ENCODE measurements around the gene VPS16.

VPS16 gene

DNA sequence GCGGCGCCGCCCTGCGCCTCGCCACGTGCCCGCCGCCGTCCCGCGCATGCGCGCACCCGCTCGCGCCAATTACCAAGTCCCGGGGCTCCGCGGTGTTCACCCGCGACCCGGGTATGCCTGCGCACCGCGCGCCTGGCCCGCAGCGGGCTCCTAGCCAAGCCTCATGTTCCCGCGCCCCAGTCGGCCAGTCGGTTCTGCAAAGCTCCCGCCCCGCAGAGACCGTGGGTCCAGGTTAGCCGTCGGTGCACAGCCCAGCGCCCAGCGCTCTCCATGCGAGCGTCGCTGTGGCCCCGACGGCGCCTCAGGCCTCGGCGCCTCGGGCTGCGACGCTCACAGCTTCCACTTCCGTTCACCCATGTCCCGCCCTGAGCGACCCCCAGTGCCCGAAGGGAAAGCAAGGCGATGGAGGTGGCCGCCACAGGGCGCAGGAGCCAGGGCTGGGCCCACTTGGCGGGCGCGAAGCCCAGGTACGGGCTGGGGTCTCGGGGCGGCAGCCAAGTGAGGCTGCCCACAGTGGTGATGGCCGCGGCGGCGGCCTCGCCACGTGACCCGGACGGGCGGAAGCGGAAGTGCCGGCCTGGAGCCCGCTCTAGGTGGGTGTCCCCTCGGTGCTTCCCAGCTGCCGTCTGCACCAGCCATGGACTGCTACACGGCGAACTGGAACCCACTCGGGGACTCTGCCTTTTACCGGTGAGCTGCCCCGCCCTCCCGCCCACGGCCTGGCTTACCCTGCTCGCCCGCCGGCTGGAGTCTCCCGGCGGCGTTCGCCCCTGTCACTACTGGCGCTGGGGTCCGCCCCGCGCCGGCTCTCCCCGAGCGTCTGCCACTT lies at the start of gene VPS16, which contains the start of gene PCED1A:
Gene VPS16 (plus strand): TSS at position 608 of the 829 bp plus-strand sequence. CDS start 30 bp downstream, at position 638.
Gene PCED1A (minus strand): TSS at position 518 of the 829 bp plus-strand sequence. CDS start 743 bp downstream, outside the sequence.
- peak; percentile 54 for DNase-seq

DNA sequence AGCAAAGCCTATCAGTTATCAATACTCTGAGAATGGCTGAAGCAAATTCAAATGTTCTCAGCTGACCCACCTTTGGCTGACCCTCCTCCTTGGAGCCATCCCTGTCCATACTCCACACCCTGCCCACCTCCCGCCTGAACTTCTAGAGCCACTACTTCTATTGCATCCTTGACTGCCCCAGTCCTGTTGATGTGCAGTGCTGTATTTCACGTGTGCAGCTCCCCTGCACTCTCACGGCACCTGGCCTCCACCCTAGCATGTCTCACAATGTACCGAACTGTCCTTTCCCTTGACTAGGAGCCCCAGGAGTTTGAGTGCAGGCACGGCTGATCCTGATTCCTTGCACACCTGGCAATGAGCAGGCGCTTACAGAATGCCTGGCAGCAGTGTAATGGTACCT lies 47.1 kb upstream of the VPS16 start:
- DNase-seq = no peak

DNA sequence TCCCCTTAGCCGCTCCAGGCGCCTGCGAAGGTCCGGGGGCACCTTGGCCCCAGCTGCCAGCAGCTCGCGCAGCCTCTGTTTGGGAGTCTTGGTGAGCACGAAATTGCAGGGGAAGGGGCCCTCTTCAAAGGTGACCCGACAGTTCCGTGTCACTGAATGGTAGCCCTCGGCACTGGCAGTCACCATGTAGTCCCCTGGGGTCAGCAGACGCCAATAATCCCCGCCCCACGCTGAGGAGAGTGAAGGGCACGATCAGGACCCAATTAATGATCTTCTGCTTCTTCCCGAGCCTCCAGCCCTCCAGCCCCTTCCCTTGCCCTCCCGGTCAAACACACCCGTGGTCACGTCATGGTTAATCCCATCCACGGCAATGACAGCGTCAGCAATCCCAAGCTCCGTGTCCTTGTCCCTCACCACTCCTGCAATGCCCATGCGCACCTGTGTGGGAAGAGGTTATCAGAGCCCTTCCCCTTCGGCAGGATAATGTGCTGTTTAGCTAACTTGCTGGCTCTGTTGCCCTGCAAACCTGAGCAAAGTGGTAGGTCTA lies 46.3 kb upstream of the VPS16 start:
- DNase-seq = no peak

DNA sequence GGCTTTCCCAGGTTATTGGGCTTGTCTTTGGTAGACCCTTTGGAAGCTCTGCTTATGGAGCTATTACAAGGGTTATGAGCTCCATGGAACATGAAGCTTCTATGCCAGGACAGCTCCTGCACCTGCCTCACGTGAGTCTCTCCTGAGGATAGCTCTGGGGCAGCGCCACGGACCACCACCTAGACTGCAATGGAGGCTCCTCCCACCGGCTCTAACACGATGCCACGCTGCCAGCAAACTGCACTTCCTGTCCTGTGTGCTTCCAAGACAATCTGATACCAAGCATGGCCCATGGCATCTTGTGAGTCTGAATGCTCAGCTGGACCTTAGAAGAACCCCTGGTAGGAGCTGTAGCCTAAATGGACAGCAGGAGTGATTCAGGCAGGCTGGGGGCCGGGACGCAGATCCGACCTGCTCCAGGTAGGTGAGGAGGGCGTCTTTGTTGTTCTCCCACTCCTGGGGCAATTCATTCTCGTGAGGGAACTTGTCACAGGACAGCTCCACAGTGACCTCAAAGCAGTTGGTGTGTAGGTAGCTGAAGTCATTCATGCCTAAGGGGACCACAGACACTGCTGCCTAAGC lies 45.6 kb upstream of the VPS16 start:
- DNase-seq = no peak

DNA sequence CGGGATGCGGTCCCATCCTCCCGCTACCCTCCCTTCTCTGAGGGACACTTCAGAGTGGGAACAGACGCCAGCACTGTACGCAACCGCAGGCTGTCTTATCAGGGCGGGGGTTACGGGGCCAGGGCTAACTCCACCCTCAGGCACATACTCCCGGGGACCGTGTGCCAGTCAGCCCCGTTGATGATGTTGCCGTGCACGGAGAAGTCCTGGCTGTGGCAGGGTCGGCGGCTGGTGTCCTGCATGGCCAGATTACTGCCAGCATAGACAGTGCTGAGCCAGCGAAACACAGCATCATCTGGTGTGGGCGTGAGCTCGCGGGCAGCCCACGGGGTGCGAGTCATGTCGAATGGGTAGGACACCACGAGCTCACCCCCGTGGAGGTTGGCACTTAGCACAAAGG lies 45.1 kb upstream of the VPS16 start:
- DNase-seq = no peak

DNA sequence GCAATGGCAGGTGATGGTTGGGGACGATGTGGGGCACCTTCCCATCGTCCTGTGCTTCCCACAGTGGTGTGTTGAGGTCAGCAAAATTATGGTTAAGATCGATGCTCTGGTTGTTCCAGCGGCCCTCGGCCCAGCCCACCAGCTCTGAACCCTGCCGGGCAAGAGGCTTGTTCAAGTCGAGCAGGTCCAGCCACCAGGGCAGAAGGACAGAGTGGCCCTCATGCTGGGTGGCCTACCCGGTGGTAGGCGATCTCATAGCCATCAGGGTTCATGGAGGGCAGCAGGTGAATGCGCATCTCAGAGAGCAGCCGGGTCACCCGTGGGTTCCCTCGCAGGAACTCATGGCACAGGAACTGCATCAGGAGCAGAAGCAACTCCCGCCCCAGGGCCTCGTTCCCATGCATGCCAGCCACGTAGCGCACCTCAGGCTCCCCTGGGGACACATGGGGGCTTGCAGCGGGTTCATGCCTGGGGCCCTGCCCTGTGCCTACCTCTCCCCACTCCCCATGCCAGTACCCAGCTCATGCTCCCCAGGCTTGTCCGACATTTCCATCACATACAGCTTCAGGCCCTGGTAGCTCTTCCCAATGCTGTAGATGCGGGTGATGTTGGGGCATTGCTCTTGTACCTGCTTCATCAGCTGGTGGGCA lies 44.4 kb upstream of the VPS16 start:
- no peak for DNase-seq

DNA sequence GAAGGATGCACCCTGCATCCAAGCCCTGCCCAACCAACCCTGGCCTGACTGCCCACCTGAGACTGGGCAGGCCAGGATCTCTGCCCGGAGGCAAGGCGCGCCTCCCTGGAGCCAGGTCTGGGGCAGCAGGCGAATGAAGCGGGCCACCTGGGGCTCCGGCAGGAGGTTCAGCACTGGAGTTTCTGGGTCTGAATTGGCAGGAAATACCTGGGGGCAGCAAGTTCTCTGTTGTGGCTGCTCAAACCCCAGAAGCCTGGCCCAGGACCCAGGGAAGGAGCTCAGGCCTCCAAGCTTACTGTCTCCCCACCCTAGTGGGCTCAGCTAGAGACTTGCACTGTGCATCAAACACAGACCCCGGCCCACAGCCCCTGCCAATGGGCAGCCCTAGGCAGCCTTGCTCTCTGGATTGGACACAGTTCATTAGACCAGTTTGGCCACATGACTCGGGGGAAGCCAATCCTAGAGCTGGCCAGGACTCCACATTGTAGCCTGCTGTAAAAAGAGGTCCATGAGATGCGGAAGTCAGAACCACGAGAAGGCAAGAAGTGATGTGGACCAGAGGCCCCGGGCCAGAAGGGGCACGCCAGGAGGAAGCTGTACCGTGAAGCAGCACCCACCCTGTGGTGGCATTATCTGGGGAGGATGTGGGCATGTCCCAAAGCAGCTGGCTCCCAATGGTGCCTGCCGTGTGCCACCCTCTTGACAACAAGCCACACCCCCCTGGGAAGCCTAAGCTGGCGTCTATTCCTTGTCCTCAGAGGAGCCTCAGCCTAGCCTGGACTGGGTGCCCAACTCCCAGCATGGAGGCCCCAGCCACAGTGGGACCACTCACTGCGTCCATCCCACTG lies 43.2 kb upstream of the VPS16 start:
- no peak for DNase-seq

DNA sequence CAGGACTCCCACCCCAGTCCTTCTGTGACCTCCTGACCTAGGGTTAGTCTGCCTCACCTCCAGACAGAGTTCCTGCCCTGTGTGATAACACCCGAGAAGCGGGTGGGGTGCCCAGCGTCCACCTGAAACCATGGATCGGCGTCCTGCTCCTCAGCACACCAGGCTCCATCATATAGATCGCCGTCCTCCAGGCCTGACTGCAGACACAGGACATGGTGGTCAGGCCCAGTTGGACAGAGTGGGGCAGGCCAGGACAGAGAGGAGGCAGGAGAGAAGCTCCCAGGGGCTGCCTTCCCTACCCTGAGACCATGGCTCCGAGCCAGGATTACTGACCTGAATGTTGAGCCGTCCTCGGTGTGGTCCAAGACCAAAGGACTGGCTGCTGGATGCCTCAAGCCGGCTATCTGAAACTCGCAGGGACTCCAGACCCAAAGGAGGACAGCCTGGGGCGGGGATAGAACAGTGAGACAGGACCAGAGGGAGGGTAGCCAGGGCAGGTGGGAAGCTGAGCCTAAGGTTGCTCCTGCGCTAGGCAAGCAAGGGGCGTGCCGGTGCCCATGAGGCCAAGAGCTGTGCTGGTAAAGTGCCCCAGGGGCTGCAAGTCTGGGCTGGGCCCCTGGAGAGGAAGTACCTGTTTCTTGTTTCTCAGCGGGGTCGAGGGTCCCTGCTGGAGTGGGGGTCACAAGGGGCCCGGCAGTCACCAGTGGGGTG lies 42.3 kb upstream of the VPS16 start:
- no peak for DNase-seq

DNA sequence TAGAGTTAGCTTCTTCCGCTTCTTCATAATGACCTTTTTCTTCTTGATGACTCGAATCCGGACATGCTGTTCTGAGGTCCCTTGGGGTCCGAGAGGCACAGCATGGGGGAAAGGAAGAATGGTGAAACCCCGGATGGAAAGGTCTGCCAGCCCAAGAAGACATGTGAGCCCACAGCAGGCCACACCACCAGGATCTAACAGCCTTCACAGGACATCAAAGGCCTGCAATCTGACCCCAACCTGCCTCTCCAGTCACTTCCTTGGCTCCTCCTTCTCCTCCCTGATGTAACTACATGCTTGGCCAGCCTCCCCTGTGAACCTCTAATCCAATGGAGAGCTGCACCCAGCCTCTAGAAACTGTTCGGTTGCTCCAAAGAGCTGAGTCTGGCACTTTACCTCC lies 41.7 kb upstream of the VPS16 start:
- DNase-seq = no peak

DNA sequence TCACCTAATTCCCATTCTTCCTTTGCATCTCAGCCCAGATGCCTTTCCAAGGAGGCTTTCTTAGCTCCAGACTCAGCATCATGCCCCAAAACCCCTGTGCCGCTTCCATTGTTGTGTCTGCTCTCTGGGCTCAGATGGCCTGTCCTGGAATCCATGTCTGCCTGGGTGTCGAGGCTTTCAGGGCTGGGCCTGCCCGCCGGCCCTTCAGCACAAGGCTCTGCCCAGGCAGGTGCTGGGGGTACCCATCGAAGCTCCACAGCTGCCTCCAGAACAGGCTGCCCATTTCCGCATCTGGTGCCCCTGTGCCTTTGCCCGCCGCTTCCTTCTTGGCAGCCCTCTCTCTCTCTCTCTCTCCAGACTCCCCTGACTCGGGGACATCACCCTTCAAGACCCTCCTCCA lies 41.3 kb upstream of the VPS16 start:
- no peak for DNase-seq

DNA sequence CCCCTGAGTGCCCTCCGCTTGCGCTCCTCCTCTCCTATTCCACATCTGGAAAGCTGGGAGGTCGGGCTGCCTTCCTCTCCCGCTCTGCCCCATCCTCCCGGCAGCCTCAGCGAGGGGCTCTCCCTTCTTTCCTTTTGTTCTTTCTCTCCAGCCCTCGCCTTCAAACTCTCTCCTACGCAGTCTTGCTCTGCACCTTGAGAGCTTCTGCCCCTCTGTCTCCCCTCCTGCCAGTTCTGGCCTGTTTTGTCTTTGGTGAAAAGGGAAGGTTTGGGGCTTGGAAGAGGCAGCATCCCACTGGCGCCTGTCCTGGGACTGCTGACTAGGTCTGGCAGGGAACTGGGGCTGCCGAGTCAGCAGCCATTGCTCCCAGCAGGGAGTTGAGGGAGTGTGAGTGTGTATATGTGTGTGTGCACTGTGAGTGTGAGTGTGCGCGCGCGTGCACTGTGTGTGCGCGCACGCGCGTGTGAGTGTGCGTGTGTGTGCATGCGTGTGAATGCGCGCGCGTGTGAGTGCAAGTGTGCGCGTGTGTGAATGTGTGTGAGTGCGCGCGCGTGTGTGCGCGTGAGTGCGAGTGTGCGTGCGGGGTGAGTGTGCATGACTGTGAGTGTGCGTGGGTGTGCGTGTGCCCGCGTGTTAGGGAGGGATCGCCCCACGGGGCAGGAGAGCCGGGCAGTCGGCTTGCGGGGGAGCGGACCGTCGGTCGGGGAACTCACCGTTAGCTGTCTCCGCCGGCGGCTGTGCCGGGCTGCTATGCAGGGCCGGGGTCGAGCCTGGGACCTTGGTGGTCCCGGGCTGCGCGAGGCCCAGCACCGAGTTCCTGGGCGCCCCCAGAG lies 40.6 kb upstream of the VPS16 start:
- DNase-seq = no peak

DNA sequence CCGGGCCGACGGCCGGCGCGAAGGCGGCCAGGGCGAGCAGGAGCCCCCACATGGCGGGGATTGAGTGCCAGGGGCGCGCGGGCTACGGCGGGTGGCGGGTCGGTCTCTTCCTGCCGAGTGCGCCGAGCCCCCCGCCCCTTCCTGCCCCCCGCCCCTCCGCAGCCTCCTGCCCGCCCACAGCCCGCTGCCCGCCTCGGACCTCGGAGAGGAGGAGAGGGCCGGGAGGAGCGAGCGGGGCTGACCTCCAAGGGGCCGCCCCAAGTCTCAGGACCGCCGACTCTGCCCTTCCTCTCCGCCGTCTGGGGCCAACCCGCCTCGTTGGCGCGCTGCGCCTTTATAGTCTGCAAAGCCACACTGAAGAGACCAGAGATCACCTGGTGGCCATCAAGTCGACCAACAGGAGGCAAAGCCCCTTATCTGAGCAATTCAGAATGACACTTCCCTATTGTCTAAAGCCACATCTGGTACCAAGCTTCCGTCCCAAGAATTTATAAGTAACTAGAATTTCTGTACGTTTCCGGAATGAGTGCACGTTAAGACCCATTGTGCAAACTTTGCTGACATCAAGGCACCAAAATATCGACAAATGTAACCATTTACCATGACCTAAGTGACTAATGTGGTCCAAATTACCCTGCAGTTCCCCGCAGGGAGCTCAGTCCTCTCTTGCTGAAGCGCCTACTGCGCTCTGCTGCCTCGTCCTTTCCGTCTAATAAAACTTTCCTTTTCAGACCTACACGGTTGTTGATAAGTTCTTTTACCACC lies 39.8 kb upstream of the VPS16 start, which contains the start of gene CPXM1:
Gene CPXM1 (minus strand): TSS at position 107 of the 765 bp plus-strand sequence. CDS start 55 bp downstream, at position 52.
- no peak for DNase-seq

DNA sequence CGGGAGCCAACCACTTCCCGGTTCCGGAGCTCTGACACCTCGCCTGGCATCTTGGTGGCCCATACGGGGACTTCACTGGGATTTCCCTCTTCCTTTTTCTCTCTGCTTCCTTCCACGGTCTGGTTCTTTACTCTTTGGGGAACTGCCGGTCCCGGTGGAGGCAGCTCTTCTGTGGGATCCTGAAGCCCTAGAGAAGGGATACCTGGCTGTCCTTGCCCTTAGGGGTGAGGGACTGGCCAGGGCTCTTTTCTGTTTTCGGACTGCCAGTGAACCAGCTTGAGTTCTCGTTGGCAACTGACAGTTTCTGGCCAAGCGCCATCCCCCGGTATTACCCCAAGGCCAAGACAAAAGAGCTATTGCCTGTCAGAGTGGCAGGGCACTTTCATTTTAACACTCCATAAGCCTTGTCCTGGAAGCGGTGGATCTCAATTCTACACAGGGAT lies 39.2 kb upstream of the VPS16 start:
- no peak for DNase-seq

DNA sequence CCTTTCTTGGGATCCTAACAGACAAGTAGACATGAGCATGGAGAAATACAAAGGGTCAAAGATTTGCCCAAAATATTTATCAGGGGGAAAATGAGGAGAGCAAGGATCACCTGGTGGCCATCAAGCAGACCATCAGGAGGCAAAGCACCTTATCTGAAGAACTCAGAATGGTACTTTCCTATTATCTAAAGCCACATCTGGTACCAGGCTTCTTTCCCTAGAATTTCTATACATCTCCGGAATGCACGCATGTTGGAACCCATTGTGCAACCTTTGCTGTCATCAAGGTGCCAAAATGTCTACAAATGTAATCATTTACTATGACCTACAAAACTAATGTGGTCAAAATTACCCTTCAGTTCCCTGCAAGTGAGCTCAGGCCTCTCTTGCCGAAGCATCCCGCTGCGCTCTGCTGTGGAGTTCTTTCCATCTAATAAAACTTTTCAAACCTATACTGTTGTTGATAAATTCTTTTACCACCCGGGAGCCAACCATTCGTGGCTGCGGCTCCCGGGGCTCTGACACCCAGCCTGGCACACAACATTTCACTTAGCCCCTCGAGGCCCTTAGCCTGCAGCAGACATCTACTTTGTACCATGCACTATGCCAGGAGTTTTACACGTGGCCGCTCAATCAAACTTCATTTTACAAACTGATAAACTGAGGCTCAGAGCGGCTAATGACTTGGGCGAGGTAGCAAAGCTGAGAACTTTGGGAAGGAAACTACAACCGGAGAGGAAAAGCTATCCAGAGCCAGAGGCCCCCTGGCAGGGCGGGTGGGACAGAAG lies 36.3 kb upstream of the VPS16 start:
- no peak for DNase-seq

DNA sequence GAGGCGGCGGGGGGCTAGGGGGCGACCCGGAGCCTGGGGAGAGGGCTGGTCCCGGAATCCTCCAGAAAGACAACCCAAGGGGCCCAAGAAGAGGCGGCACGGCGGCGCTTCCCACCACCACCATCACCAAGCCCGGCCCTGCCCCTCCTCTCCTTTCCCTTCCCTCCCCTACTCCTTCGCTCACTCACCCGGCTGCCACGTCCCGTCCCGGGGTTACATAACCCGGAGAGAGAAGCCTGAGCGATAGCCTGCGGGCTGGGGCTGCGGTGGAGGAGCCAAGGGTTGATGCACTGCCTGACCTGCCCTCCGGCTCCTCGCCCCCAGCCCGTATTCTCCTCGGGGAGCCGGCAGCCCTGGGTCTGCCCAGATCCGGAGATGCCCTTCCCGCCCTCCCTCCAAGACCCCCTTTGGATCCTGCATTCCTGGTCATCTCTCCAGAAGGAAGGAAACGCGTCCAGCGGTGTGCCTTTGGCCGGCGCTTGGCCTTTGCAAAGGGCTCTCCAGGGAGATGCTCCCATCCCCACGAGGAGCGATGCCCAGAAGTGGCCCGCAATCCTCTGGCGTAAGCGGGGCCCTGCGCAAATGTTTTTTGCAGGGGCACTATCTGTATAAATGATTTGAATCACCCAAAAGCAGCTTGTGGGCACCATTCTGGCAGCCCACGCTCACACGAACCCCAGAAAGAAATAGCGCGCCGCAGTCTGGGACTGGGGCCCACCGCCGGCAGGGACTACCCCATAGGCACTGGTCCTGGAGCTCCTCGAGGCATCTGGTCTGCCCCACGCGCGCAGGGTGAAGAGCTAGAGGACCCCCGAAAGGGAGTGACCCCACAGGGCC lies 35.5 kb upstream of the VPS16 start:
- DNase-seq = no peak

DNA sequence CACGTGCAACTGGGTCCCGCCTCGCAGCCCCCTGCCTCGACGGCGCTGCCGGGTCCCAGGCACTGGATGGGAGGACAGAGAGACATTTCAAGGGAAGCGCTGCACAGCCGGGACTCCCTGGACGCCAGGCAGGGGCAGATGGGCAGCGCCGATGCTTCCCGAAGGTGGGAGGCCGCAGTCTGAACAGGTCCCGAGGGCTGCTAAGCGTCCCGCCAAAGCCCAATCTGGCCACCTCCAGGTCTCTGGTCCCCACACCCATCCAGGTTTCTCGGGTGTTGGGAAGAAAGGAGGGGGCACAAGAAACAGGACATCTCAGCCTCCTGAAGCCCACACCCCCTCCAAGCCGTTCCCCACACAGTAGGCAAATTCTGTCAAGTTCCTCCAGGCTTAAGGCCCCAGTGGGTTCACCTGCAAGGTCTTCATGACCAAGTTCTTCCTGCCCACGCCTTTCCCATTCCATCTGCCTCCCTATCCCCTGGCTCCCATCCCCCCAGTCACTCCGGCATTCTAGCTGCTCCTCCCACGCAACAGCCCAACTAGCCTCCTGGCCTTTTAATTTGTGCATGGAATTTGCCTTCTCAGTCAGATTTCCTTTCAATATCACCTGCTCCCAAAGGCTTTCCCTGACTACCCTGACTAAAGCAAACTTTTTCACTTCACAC lies 34.7 kb upstream of the VPS16 start:
- no peak for DNase-seq

DNA sequence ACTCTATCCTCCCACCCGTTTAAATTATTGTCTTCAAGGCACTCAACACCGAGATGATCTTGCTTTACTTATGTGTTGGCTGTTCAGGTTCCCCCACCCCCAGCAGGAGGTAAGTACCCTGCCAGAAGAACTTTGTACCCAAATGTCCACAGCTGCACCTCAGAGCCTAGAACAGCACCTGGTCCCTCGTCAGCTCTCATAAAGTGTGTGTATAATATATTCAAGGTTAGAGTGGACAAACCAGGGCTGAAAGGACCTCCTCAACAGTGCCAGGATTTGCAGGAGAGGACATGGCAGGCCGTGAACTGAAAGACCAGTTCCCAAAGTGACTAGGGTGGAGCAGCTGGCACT lies 34.2 kb upstream of the VPS16 start:
- DNase-seq = no peak

DNA sequence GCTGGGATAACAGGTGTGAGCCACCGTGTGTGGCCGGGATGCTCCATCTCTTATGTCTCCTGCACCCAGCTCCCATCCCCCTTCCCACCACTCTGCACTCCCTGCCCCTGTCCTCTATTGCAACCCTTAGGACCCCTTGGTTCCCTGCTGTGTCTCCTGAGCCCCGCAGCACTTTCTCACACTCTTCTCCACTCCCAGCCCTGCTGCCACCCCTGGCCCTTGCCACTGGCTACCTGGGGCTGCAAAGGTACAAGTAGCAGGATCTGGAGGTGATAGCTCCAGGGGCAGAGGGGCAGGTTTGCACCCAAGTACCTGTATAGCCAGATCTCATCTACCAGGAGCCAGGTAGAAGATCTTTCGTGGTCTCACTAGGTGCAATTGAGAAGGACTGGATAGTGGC lies 33.5 kb upstream of the VPS16 start:
- no peak for DNase-seq

Data from DMS 273 treated with DMSO at 0.1 percent for 48 hours (cell line).